ENCODE measurements around the gene ARHGAP24. TPM values are rescaled to one million over a fixed set of nuclear protein-coding genes. Genes with fewer than 3 reads are reported as not detected.

ARHGAP24 gene
- total RNA-seq, 1 experiment from 2014 or later, result 1.3 TPM

- no peaks in the 10 kb centered on the region for H3K36me3 ChIP-seq (ENCODE audit: control insufficient read depth in 1 of 2, insufficient read depth in 2 of 2, low read length in 2 of 2)
- H3K27me3 ChIP-seq (ENCODE audit: insufficient read depth, low read length), result no peaks in the 10 kb centered on the region
- no peaks in the 10 kb centered on the region for H3K9me3 ChIP-seq (ENCODE audit: control insufficient read depth in 1 of 2, insufficient read depth in 1 of 2, low read depth in 1 of 2, low read length in 2 of 2)
- no peaks in the 10 kb centered on the region for H3K79me2 ChIP-seq (ENCODE audit: insufficient read depth, low read length)
- H2AFZ ChIP-seq (ENCODE audit: low read depth, low read length, poor library complexity, severe bottlenecking), result peak overlapping the region; percentile 56
- H4K20me1 ChIP-seq (ENCODE audit: insufficient read depth), result no peaks in the 10 kb centered on the region
- H3K27ac ChIP-seq (ENCODE audit: low read depth, low read length), result no peak overlapping the region
- peak overlapping the region; percentile 49 for H3K4me2 ChIP-seq (ENCODE audit: low read length)
- RAD21 ChIA-PET (ENCODE audit: low non-redundant PET in 1 of 2, low total read pairs in 2 of 2, uncharacterized antibody in 2 of 2, unreplicated experiment in 2 of 2), result no interaction called here
- CTCF ChIA-PET, result no interaction called here
- POLR2A ChIA-PET, result no interaction called here
- intact Hi-C loops (cut with micrococcal nuclease), result no loop called here
- no TSS peak for BruUV-seq (replicated peaks)
- H3K9ac ChIP-seq (ENCODE audit: low read length), result no peak overlapping the region
- H3K4me3 ChIP-seq (replicated peaks in 1 of 2; ENCODE audit: low read depth in 1 of 2, low read length in 2 of 2), result no peak overlapping the region
- TF ChIP-seq CEBPB (IDR thresholded peaks at IDR 0.05; ENCODE audit: low read depth), result peak; percentile 35; the same call in 1 of the 2 replicates
- no peak for TF ChIP-seq YY1 (IDR thresholded peaks at IDR 0.05; ENCODE audit: extremely low read depth, insufficient replicate concordance, low read depth, low read length)
- peaks cover 13 to 23% of the 10 kb centered on the region in 2 experiments for H3K4me1 ChIP-seq (ENCODE audit: control insufficient read depth in 1 of 2, insufficient read depth in 2 of 2, low read length in 2 of 2)
- DNase-seq (ENCODE audit: low read depth, low spot score), result no peak
- no peaks in the 10 kb centered on the region for H3K9me2 ChIP-seq (ENCODE audit: insufficient read depth)
- no peak; the same call in 1 of the 2 replicates for ATAC-seq
Measured at GRCh38 chr4:85952972-85953650, 478.2 kb downstream of the ARHGAP24 start.

GRCh38 chr4:85953651-85954018 lies 478.7 kb downstream of the ARHGAP24 start:
- no peaks in the 10 kb centered on the region for H3K36me3 ChIP-seq (ENCODE audit: control insufficient read depth in 1 of 2, insufficient read depth in 2 of 2, low read length in 2 of 2)
- no peaks in the 10 kb centered on the region for H3K27me3 ChIP-seq (ENCODE audit: insufficient read depth, low read length)
- no peaks in the 10 kb centered on the region for H3K79me2 ChIP-seq (ENCODE audit: insufficient read depth, low read length)
- peak; percentile 37 for DNase-seq (ENCODE audit: low read depth, low spot score)
- H3K9me3 ChIP-seq (ENCODE audit: control insufficient read depth in 1 of 2, insufficient read depth in 1 of 2, low read depth in 1 of 2, low read length in 2 of 2), result no peaks in the 10 kb centered on the region
- H2AFZ ChIP-seq (ENCODE audit: low read depth, low read length, poor library complexity, severe bottlenecking), result peak overlapping the region; percentile 56
- no peak overlapping the region for H3K9ac ChIP-seq (ENCODE audit: low read length)
- ChIA-PET POLR2A (no interaction called here), CTCF (interaction anchor here (0.7 to 0.9 kb wide), 2 partner anchors 15 to 221 kb away, joined by 3 to 4 read pairs; no protein-coding TSS in a partner anchor), RAD21 (ENCODE audit: low non-redundant PET in 1 of 2, low total read pairs in 2 of 2, uncharacterized antibody in 2 of 2, unreplicated experiment in 2 of 2) (no interaction called here)
- peak overlapping the region; percentile 49 for H3K4me2 ChIP-seq (ENCODE audit: low read length)
- intact Hi-C loops (cut with micrococcal nuclease), result no loop called here
- H4K20me1 ChIP-seq (ENCODE audit: insufficient read depth), result no peaks in the 10 kb centered on the region
- no peak overlapping the region for H3K27ac ChIP-seq (ENCODE audit: low read depth, low read length)
- peak; percentile 97 for ATAC-seq
- H3K4me1 ChIP-seq (ENCODE audit: control insufficient read depth in 1 of 2, insufficient read depth in 2 of 2, low read length in 2 of 2), result peaks cover 13 to 23% of the 10 kb centered on the region in 2 experiments
- no peak overlapping the region for H3K4me3 ChIP-seq (replicated peaks in 1 of 2; ENCODE audit: low read depth in 1 of 2, low read length in 2 of 2)
- peak; percentile 48; the same call in 1 of the 2 replicates for TF ChIP-seq SP1 (IDR thresholded peaks at IDR 0.05; ENCODE audit: low read depth)
- TF ChIP-seq FOSL1 (IDR thresholded peaks at IDR 0.05; ENCODE audit: low read depth), result peak; percentile 67
- TF ChIP-seq CEBPB (IDR thresholded peaks at IDR 0.05; ENCODE audit: low read depth), result peak; percentile 5; the same call in 1 of the 2 replicates
- no peak for TF ChIP-seq POLR2A (IDR thresholded peaks at IDR 0.05; ENCODE audit: borderline replicate concordance, extremely low read depth, insufficient read depth, insufficient read length)
- TF ChIP-seq MAX (IDR thresholded peaks at IDR 0.05), result peak; percentile 81
- peak; percentile 40; the same call in 1 of the 2 replicates for TF ChIP-seq JUND (IDR thresholded peaks at IDR 0.05)
- TF ChIP-seq YY1 (IDR thresholded peaks at IDR 0.05; ENCODE audit: extremely low read depth, insufficient replicate concordance, low read depth, low read length), result no peak
- no peaks in the 10 kb centered on the region for H3K9me2 ChIP-seq (ENCODE audit: insufficient read depth)
- BruUV-seq (replicated peaks), result no TSS peak
